ENCODE measurements around the gene HOXA11.
A peak's percentile ranks its signal among the peaks of the same experiment; 100 is the strongest.

HOXA11 gene

DNA sequence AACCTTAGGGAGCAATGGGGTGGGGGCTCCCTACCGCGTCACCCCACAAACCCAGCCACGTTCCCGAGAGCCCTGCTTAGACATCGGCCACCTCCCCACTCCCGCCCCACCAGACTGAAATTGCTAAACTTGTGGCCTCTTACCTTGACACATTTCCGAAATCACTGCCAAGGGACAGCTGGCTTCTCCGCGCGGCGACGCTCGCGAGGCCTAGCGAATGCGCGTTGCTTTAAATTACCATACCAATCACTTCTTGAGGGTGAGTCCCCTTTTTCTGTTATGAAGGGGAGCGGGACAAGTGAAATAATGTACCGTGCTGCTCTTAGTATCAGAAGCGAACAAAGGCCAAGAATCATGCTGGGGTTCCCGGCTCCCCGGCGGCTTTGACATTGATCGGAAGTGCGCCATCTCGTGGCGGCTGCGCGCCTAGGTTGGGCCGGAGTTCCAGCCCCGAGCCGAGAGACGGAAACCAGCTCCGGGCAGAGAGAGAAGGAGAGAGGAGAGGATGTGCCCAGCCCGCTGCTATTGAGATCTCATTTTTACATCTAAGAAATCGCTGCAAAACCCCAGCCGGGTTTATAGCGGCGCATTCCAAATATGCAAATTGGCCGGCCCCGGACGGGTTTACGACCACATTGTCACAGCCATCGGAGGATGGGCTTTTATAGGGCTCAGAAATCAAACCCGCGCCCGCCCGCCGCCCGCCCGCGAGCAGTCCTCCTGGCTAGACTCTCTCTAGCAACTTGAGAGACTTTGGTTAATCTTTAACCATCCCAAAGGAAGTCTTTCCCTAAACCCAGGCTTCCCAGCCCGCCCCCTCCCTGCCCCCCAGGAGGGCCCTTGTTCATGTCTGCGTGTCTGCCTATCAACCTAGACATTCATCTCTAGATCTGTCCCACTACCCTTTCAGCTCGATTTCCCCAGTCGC, 5.3 kb downstream of the HOXA11 start:
- DNase-seq = peak; percentile 22

DNA sequence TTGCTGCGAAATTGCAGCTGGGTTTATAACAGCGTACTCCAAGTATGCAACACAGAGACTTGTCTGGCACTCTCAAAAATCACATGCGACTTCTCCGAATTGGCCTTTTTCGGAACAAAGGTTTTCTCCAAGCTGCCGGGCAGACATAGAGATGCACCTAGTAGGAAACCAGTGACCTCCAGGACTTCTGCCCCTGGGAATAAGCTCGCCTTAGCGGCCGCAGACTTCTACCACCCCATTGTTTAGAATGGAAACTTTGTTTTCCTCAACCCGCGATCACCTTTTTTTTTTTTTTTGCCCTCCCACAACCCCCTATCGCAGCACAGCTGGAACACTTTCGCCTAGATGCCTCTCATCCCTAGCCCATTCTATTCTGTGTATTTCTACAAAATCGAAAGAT, 6.0 kb downstream of the HOXA11 start:
- DNase-seq = no peak

DNA sequence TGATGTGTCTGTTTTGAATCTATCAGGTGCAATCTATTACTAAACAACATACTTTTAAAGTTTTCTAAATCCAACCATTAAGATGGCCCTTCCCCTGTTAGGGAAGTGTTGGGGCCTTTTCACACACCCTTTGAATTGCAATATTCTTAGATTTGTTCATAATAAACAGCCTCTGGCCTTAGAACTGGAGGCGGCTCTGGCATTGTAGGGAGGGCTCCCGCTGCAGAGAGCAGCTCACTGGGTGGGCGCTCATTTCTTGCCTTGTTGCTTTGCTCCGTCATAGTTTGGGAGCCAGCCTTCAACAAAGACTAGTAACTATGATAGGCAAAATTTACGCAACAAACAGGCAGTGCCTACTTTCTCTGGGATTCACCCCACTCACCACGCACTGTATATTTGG, 6.7 kb downstream of the HOXA11 start:
- DNase-seq = no peak

DNA sequence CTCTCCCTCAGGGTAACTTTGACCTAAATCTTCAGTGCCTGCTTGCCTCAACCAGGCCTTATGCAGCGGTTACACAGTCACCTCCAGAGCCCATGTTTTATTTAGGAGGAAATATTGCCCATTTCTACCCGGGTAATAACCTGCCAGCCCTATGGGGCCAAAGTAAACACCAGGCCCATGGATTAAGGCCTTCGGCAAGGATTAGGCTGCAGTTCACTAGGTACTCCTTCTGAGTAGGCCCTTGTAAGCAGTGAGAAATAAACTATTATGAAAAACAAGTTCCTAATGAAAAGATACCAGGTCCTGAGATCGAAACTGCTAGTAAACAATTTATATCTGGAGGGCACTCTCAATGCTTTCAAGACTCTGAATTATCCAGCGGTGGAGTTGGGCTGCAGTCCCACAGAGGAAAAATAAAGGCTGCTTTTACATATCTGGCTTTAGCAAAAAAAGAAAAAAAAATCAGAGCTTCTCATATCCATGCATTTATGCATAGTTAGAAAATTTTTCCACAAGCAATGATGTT, 7.2 kb downstream of the HOXA11 start:
- no peak for DNase-seq

DNA sequence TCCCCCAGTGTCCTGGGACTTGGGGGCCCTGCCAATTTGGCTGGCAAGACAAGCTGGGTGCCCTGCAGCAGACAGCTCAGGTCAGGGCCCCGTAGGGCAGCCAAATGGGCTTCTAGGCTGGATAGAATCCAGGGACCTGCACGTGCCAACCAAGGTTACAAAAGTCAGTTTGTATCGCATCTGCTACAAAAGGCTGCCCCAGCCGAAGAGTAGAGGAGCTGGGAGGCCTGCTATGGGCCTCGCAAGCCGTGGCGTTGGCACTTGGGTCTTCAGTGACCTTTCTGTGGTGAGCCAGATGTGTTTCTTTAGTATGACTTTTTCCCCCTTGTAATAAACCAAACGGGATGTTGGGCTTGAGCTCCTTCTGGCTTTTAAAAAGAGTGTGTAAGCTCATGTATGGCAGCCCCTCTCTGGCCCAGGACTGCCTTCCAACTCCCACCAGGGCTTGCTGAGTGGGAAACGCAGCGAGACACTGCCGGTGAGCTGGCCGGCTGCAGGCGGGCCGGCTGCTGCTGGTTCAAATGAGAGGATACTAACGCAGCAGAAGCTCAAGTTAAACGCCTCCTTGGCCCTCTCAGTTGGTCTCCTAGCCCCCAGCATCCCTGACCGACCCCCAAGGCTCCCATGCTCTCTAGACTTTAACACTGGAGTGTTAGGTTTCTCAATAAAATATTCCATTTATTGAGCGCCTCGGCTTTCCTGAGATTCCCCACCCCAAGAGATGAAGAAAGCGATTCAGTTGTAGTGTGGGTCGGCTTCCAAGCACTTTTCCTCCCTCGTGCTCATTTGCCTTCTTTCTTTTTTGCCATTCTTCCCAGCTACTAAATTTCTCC, 7.9 kb downstream of the HOXA11 start:
- DNase-seq = no peak

DNA sequence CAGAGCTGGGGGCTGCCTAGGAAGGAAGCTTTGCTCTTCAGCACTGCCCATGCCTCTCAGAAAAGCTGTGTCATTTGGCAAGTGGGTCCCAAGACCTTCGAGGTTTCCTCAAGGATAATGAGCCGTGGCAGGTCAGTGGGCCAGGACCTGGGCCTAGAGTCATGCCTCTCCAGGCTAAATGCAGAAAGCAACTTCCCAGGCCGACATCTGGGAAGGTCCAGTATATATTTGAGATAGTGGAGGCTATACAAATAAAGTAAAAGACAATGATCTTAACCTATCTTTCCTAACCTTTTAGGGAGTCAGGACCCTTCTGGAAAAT, 8.5 kb downstream of the HOXA11 start:
- no peak for DNase-seq

DNA sequence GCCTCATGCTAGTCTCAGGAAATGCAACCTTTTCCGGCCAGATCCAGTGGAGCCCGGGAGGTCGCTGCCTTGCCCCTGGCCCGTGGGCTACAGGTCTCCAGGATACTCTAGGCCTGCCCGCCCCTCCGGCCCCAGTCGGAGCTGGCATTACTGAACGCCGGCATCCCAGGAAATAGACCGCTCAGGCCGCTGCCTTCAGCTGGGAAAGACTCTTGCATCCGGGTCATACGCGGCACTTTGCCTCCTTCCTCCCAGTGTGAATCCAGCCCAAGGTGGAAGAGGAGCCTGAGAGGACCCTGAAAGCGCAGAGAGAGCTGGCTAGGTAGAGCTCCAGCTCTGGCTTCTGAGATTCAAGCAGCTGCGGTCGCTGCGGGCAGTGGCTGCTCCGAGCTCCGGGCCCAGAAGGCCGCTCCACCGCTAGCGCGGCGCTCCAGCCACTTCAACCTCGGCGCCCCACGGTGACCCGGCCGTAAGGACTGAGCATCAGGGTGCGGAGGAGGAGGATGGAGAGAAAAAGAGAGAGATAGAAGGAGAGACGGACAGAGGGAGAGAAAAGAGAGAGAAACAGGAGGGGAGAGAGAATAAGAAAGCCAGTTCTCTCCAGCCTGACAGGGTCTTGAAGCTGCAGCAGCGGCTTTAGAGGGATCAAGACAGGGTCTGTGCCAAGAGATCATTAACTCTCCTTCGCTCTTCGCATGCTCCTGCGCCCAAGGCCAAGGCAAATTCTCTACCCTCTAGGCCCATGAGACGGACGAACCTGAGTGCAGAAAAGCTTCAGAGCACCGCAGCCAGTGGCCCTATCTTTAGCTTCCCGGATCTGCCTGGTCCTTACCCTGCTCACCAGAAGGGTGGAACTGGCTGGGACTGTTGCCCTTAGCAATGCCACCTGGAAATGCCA, 9.2 kb downstream of the HOXA11 start:
- no peak for DNase-seq

DNA sequence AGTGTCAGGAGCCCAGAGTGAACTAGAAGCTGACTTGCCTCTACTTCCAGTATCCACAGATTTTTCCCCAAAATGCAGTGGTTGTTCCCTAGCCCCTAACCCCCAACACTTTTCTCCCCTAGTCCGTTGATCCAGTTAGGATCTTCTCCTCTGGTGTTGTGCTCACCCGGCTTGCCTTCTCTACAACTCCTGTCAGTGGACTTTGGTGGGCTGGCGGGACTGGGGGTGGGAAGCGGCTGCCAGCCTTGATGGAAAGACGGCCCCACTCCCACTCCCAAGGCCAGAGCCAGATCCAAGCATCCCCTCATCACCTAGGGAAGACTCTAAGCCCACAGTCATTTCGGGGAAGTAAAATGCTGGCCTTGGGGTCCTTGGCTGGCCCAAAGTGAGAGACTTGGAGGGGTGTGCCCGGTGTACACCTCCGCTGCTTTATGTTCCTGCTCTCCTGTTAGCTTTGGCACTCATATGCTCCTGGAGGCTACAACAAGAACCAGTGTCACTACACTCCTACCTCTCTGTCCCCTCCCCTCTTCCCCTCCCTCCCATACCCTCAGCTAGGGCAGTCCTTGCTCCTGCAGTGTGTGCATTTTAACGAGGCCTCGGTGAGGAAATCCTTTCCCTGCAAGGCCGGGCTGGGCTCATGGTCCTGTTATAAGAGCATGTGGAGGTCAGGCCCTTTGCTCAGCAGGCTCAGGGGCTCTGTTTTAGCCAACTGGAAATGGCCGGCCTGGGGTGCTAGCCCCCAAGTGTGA, 10.0 kb downstream of the HOXA11 start:
- no peak for DNase-seq

DNA sequence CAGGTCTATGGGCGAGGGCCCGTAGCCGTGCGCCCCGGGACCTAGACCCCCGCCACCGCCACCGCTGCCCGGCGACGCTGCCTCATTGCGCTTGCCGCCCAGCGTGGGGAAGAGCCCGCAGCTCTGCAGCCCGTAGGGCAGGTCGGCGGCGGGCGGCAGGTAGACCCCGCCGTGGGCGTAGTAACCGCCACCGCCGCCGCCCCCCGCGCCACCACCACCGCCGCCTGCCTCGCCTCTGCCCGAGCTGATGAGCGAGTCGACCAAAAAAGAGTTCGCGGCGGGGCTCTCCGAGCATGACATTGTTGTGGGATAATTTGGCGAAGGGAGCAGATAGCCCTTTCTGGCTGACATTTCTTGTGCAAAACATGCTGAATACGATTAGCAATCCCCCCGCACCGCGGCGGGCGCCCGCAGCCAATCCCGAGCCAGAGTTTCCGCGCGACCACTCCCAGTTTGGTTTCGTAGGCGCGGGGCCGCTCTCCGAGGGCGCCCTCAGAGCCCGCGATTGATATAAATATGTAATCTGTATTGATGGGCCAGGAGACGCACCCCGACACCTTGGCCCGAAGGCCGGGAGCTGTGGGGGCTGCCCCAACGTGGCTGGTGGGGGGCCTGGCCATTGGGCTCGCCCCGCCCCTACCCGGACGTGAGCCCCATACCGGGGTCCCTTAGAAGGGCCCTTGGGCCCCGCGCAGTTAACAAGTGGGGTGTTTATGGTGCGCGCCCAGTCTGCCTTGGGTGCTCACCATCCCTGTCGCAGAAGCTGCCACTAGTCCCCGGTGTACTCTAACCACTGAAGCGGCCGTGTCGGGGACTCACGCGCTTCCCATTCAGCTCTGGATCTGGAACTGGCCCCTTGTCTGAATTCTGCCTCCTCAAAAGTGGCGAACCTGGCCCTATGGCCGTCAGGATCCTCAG, 10.8 kb downstream of the HOXA11 start, which contains the start of gene HOXA10:
TSS of gene HOXA10 (minus strand) at position 365 of the 918 bp plus-strand sequence. CDS start at position 351, 14 bp downstream.
- DNase-seq = no peak

DNA sequence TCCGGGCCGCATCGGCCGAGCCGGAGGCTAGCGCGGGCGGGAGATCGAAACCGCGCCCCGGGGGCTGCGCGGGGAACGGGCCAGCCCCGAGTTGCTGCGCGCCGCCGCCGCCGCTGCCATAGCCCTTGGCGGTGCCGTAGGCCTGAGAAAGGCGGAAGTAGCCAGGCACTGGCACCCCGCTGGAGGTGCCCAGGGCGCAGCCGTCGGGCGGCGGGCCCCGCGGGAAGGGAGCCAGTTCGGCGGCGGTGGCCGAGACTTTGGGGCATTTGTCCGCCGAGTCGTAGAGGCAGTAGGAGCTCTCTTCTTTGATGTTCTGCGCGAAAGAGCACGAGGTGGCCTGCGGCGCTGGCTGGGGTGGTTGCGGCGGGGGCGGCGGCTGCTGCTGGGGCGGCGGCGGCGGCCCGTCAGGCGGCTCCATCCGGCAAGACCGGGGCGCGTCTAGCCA, 11.5 kb downstream of the HOXA11 start:
- peak; percentile 29 for DNase-seq

DNA sequence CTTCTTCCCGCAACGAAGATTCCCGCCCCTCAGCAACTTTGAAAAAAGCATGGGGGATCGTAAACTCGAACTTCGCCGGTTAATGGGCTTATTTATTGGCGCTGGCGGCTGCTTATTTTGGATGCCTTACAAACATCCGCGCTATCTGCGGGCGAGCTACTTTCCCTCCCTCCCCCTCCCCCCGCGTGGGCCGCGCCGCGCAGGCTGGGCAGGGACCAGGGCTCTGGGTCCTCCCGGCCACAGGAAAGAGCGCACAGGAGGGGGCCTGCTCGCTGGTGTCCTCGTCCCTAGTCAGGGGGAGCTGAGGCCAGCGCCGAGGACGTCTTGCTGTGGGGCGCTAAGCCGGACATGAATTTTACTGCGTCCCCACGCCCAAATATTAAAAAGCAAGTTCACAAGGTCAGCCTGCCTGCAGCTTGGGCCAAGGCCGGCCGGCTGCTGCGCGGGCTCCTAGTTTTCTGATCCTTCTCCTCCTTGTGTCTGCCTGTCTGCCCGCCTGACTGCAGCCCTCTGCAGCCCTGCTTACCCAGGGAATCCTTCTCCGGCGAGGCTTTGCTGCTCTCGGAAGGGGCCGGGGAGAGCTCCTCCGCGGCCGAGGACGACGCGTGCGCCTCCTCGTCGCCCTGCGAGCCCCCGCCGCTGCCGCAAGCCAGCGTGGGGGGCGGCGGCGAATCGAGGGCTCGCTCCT, 12.1 kb downstream of the HOXA11 start:
- DNase-seq = no peak

DNA sequence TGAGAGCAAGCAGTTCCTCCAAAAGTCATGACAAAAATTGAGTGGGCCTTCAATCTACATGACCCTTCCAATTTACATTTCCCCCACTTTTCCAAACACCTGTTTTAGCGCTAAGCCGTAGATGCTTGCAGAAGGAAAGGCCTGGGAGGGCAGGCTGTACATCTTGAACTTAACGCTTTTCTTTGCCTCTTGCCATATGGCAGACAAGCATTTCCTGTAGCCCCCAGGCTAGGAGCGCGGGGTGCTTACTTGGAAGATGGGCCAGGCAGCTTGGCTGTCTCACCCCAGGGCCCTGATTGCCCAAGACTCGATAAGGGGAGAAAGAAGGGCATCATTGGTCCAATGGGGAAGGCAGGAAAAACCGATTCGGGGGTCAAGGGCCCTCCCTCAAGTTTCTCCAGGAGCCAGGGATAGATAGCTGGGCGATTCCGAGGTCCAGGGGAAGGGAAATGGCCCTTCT, 12.7 kb downstream of the HOXA11 start:
- DNase-seq = no peak

DNA sequence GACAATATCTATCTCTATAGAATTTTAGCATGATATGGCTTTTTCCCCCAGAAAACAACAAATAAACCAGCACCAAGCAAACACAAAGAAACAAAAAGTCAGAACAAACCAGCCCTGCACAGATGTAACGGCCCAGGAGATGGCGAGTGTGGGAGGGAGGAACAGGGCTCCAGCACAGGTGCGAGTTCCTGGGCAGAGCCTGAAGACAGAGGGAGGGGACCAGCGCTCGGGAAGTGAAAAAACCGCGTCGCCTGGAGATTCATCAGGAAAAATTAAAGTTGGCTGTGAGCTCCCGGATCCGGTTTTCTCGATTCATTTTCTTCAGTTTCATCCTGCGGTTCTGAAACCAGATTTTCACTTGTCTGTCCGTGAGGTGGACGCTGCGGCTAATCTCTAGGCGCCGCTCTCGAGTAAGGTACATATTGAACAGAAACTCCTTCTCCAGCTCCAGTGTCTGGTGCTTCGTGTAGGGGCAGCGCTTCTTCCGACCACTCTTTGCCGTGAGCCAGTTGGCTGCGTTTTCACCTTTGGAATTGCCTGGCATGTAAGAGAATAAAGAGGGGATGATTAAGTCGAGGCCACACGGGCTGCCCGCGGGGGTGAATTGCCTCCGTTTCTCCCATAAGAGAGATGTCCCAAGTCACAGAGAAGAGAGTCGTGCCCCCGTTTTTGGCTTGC, 13.3 kb downstream of the HOXA11 start:
- no peak for DNase-seq

DNA sequence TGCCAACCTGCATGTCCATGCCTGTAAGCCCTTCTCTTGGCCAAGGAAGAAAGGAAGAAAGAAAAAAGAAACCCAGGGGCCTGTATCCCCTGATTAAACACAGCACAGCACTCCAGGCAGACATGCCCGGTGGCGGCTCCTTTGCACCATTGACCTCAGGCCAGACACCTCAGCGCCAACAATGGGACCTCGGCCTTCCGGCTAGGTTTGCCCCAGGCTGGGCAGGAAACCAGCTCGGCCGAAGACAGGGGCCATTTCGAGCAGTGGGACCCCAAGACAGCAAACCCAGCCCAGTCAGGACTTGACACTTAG, 13.8 kb downstream of the HOXA11 start:
- DNase-seq = no peak

DNA sequence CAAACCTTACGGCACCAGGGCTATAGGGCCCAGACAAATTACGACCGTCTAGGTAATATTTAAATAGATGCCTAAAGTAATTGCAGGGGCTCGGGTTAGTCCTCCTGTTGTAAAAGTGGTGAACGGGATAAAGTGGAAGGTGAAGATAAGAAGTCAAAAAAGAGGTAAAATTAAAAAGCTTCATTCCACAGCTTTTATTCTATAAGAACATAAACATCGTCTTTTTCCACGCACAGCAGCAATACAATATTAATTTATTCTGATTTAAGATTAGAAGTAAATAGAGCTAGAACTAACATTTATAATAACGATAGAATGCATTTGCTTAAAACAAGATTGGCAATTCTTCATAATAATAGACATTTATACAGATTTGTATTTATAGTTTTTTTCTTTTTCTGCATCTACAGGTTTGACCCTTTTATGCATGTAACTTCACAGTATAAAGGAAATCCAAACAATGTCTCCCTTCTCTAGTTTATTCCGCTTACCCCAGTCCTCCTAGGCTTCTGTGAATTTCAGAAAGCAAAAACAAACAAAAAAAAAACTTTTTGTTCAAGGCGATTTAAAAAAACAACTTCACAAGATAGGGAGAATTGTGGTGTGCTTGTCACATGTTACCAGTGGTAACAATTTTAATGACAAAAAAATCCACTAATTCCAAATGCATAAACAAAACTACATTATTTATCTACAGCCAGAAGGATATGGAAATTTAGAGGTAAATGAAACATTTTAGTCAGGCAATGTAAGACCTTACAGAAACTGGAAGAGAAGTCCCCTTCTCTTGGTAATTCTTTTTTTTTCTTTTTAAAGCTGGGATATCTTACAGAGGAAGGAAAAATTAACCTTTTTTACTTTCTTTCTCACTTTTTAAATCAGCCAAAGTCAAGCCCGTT, 14.4 kb downstream of the HOXA11 start:
- no peak for DNase-seq

DNA sequence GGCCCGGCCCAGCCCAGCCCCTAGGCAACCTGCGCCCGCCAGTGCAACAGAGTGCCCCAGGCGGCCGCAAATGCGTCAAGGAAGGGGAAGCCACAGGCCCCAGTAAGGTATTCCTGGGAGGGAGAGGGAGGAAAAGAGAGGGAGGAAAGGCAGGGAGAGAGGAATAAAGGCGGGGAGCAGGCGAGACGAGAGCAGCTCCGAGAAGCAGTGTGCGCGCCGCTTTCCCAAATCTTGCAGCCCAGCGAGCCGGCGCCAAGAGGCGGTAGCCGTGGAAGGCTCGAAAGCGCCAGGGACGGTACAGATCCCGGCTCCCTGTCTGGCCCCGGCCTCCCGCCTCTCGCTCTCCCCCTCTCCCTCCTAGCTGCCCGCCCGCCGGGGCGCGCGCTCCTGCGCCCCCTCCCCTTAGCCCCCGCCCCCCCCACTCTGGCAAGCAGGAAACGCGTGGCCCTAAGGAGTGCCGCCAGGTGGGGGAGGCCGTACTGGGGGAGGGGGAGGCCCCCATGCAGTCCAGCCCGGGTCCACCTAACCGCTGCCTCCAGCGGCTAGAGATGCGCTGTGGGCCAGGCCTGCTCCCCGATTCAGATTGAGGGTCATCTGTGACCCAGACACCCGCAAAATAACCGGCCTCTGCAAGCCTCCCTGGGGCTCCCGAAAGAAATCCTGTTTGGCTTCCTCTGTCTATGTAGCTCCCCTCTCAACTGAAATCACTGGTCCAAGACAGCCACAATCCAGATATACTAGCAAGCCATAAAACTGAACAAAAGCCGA, 15.2 kb downstream of the HOXA11 start:
- DNase-seq = no peak

DNA sequence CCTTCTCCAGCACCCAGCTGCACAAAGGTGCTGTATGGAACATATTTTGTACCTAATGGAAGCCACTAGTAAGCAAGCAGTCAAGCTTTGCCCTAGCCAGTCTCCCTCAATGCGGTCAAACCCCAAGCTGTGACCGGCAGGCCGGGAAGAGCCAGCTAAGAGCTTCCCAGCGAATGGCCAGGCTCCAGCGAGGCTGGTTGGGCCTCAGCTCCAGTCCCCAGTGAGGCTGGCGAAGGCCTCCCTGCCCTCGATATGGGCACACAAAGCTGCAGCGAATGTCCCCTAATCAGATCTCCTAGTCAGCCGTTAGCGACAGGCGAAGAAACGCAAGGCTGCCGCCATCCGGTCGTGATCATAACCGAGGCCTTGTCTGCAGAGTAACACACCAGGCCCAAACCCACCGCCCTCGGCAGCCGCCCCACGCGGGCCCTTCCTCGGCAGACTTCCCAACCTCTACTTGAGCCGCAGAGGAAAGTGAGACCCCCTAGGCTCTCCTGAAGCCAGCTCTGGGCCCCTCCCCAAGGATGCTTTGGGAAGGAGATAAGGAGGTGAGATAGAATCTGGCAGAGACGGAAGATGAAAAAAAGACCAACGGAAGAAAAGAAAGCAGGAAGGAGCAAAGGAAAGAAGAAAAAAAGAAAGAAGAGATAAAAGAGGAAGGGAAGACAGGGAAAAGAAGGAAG, 16.6 kb downstream of the HOXA11 start:
- DNase-seq = no peak
